ENCODE data around the gene PLXNA3.

- no peak for TF ChIP-seq CTCF (conservative IDR thresholded peaks at IDR 0.05; ENCODE audit: low read depth in 2 of 2)
- TF ChIP-seq JUNB (IDR thresholded peaks at IDR 0.05; ENCODE audit: unreplicated experiment), result no peak
- TF ChIP-seq EZH2 (IDR thresholded peaks at IDR 0.05; ENCODE audit: low read depth, unreplicated experiment), result no peak
Measured at GRCh38 chrX:154462396-154462795, 4.3 kb downstream of the PLXNA3 start.

All from GM23338 (cell line).